ENCODE results near the gene CXXC4. TPM values are rescaled to one million over a fixed set of nuclear protein-coding genes. Genes with fewer than 3 reads are reported as not detected.

The CXXC4 gene
- total RNA-seq, 1 donor from 2014 or later = 0.83 TPM

DNA sequence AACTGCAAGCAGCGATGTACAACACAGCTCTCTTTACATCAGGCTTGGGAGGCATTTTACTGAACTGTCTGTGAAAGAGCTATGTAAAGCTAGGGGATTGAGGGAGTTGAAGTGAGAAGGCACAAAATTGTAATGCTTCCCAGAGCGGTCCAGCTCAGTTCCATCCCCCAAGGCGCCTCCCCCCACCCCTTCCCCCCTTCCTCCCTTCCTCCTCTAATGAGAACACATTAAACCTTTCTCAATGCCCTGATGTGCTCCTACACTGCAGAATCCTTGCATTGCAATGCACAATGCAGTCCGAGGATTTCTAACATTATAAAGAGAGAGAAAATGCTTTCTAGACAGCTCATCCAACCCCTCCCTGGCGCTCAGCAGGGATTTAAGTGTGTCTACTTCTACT is 73.9 kb downstream of the CXXC4 start:
- DNase-seq (ENCODE audit: low spot score) = no peak

All from mucosa of gallbladder (tissue), 1 donor.